Muscle of arm (tissue), 14 donors: ENCODE data around the gene GPR89A. TPM values are rescaled to one million over a fixed set of nuclear protein-coding genes. Genes with fewer than 3 reads are reported as not detected.
"Not testable (repeated sequence)": the region's sequence is repeated elsewhere in the genome, so short reads cannot be mapped to it uniquely, and the experiment has no call there.

ENCODE experiments used
- DNase-seq: peaks from one replicate; pipeline ENCODE4 v3.0.0-alpha.2; 2013
- long read RNA-seq, 11 donors: transcript quantifications; one replicate each; lab custom pipeline, GENCODE V29; 2026
- polyA plus RNA-seq, 12 donors: library from polyadenylated mRNA; unstranded; fragments of 120-200 nt; gene quantifications; one replicate each; pipeline ENCODE4 v1.2.1, GENCODE V29; 2013; ENCODE audit not compliant: insufficient read length in 12 of 12

GPR89A gene
- polyA plus RNA-seq = 10 to 100 TPM in 10 of 12 donors, 1 to 10 TPM in 1, not detected in 1; 9.0 to 46.1 (median 13.1) TPM
- long read RNA-seq, donor 1, partial matches to known transcripts = 0 of 4 reads
- long read RNA-seq, donor 1, other reads (novel, unspliced or antisense) = 0 of 4 reads
- long read RNA-seq, donor 2, transcript GPR89A-201 (14 exons, 2,120 nt) = major isoform, 8 of 10 reads
- long read RNA-seq, donor 2, partial matches to known transcripts = 0 of 10 reads
- long read RNA-seq, donor 2, other reads (novel, unspliced or antisense) = 0 of 10 reads
- long read RNA-seq, donor 3, partial matches to known transcripts = 0 of 4 reads
- long read RNA-seq, donor 3, other reads (novel, unspliced or antisense) = 0 of 4 reads
- long read RNA-seq, donor 4 = 0 reads
- long read RNA-seq, donor 5, partial matches to known transcripts = 0 of 5 reads
- long read RNA-seq, donor 5, other reads (novel, unspliced or antisense) = 0 of 5 reads
- long read RNA-seq, donor 6, partial matches to known transcripts = 0 of 1 reads
- long read RNA-seq, donor 6, other reads (novel, unspliced or antisense) = 0 of 1 reads
- long read RNA-seq, donor 7, partial matches to known transcripts = 0 of 2 reads
- long read RNA-seq, donor 7, other reads (novel, unspliced or antisense) = 0 of 2 reads
- long read RNA-seq, donor 8, transcript GPR89A-201 (14 exons, 2,120 nt) = major isoform, 10 of 10 reads
- long read RNA-seq, donor 8, partial matches to known transcripts = 0 of 10 reads
- long read RNA-seq, donor 8, other reads (novel, unspliced or antisense) = 0 of 10 reads
- long read RNA-seq, donor 9, partial matches to known transcripts = 0 of 1 reads
- long read RNA-seq, donor 9, other reads (novel, unspliced or antisense) = 0 of 1 reads
- long read RNA-seq, donor 10, transcript GPR89A-201 (14 exons, 2,120 nt) = major isoform, 5 of 5 reads
- long read RNA-seq, donor 10, partial matches to known transcripts = 0 of 5 reads
- long read RNA-seq, donor 10, other reads (novel, unspliced or antisense) = 0 of 5 reads
- long read RNA-seq, donor 11, partial matches to known transcripts = 0 of 7 reads
- long read RNA-seq, donor 11, other reads (novel, unspliced or antisense) = 0 of 7 reads

DNA sequence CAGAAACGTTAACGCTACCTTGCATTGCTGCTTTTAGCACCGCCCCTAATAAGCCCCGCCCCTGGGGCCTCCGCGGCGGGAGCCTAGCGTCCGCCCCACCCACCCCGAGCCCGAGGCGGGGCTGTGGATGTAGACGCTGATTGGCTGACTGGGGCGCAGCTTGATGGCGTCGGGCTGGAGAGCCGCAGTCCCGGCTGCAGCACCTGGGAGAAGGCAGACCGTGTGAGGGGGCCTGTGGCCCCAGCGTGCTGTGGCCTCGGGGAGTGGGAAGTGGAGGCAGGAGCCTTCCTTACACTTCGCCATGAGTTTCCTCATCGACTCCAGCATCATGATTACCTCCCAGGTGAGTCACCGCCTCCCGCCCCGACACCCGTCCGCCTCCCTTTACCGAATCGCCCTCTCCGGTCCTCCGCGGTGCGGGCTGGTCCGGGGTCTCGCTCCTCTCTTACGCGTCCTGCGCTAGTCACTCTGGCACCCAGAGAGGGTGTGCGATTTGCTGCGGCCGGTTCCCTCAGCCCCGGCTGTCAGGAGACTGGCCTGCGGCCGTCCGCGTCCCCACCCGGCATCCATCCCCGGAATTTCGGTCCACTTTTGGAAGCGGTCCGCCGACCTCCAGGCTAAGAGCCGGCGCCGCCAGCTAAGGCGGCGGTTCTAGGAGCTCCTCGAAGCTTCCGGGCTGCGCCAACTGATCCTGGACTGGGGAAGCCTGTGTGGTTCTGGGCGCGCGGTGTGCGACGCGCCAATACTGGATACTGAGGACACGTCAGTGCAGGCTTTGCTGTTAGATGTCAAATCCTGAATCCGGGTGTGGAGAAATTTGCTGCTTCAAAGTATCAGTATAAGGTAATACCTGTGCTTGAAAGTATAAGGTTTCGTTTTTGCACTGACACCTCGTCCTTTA is at the start of gene GPR89A:
Gene GPR89A (plus strand): TSS at position 156 of the 901 bp plus-strand sequence. CDS start 146 bp downstream, at position 302.
- DNase-seq = peak; percentile 94

GRCh38 chr1:145586820-145587219 is 21.0 kb upstream of the GPR89A start:
- not testable (repeated sequence) for DNase-seq

- DNase-seq = not testable (repeated sequence)
Observed at GRCh38 chr1:145590806-145591205, 17.0 kb upstream of the GPR89A start.

DNA sequence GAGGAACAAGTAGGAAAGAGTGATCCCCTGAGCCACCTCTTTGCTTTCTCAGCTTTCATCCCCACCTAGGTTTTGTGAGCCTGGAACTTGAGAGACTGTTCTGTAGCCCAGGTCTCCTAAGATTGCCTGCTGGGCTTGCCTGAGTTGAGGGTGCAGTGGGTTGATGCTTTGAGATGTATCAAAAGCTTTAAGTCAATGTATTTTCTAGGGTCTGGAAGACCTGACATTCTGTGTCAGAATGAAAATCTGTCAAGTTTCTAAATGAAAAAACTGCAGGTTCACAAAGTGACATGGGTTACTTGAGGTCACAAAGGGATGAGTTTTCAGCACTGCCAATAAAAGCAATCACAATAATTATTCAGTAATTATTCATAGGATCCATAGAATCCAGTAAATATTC is 15.4 kb upstream of the GPR89A start:
- not testable (repeated sequence) for DNase-seq

GRCh38 chr1:145595421-145595820 is 12.4 kb upstream of the GPR89A start:
- DNase-seq = not testable (repeated sequence)

DNA sequence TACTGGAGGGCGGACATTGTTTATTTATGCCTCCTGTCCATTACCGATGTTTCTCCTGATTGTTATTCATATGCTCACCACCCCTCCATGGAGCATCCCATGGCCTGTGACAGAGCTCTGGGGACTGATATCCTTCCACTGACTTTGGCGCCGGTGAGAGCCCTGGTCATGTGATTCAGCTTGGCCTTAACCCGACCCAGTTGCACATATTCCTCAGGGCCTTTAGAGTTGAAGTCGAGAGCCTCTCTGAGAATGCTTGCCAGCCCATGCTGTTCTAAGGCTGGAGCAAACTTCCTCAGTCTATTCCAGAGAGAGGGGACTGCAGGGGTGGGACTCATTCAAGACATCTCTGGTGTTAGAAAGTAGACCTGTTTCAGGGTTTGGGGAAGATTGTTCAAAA is 11.6 kb upstream of the GPR89A start:
- DNase-seq = not testable (repeated sequence)

GRCh38 chr1:145599426-145599825 is 8.4 kb upstream of the GPR89A start:
- not testable (repeated sequence) for DNase-seq

GRCh38 chr1:145601593-145601992 is 6.2 kb upstream of the GPR89A start:
- DNase-seq = no peak

DNA sequence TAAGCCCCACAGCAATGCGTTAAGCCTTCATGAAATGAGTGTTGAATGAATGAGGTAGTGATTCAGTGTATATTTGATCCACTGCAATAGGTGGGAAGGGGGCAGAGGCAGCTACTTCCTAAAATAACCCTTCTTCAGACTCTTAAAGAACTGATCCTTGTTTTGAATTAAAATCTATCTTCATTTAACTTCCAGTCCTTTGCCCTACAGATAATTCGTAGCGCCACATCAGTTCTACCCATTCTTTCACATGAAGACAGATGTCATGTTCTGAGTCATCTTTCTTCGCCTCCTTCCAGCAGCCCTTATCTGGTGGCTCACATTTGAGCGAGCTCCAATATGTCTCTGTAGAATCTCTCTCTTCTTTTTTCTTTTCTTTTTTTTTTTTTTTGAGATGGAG is 948 bp upstream of the GPR89A start:
- not testable (repeated sequence) for DNase-seq

DNA sequence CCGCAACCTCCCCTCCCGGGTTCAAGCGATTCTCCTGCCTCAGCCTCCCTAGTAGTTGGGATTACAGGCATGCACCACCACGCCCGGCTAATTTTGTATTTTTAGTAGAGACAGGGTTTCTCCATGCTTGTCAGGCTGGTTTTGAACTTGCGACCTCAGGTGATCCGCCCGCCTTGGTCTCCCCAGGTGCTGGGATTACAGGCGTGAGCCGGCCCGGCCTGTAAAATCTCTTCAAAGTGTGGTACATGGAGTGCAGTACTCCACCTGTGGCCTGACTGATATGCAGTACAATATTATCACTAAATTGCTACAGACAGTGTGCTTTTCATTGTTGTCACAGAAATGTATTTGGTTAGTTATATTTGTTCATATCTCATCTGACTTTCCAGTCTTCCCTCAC is 499 bp upstream of the GPR89A start:
- not testable (repeated sequence) for DNase-seq

- not testable (repeated sequence) for DNase-seq
Observed at GRCh38 chr1:145610744-145611143, 3.0 kb downstream of the GPR89A start.

GRCh38 chr1:145620073-145620472 is 12.3 kb downstream of the GPR89A start:
- not testable (repeated sequence) for DNase-seq

DNA sequence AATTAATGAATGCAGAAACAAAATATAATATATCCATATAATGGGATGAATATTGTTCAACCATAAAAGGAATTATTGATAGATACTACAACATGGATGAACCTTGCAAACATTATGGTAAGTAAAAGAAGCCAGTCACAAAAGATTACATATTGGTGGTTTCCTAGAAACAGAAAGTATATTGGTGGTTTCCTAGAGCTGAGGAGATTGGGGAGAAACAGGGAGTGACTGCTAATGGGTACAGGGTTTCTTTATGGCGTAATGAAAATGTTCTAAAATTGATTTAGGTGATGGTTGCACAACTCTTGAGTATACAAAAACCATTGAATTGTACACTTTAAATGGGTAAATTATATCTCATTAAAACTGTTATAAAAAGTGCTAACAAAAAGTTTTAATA is 14.4 kb downstream of the GPR89A start:
- DNase-seq = not testable (repeated sequence)

- DNase-seq = not testable (repeated sequence)
Observed at GRCh38 chr1:145636237-145636636, 28.4 kb downstream of the GPR89A start.

GRCh38 chr1:145641886-145642285 is 34.1 kb downstream of the GPR89A start:
- not testable (repeated sequence) for DNase-seq

DNA sequence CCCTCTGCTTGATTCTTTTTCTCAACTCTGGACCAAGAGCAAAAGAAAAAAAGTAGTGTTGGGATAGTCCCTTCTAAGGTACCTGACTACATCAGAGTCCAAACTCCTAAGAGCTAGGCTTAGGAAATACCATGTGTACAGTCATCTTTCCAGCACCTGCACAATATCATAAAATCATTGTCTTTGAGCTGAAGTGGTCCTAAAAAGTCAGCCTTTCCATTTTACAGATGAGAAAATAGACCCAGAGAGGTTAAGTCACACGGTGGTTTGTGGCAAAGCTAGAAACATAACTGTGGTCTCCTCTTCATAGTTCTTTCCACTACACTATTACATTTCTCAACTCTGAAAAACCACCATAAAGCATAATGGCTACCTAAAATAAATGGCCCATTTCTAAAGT is 36.2 kb downstream of the GPR89A start:
- DNase-seq = not testable (repeated sequence)

- not testable (repeated sequence) for DNase-seq
Observed at GRCh38 chr1:145656245-145656943, 48.6 kb downstream of the GPR89A start.

GRCh38 chr1:145662502-145662901 is 54.7 kb downstream of the GPR89A start:
- not testable (repeated sequence) for DNase-seq

DNA sequence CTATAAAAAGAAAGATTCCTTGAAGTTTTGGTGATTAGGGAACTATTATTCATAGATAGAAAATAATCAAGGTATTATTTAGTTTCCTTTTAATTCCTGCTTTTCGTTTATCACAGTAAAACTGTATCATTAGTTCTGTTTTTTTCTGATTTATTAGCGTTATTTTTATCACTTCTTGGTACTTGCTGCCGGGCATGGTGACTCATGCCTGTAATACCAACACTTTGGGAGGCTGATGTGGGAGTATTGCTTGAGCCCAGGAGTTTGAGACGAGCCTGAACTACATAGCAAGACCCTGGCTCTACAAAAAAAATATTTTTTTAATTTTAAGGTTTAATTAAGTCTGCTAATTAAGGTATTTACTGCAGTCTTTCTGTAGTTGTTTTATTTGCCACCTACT is 57.2 kb downstream of the GPR89A start:
- DNase-seq = not testable (repeated sequence)
